ENCODE results near the gene KRTAP1-1.

GRCh38 chr17:41001795-41002194, 39.5 kb downstream of the KRTAP1-1 start:
- no peak for TF ChIP-seq CTCF (IDR thresholded peaks at IDR 0.05; ENCODE audit: low read depth, low read length, poor library complexity, severe bottlenecking)
- TF ChIP-seq EZH2phosphoT487 (IDR thresholded peaks at IDR 0.05; ENCODE audit: borderline replicate concordance, low read length), result no peak
